Caco-2 (cell line): ENCODE data around the gene BPIFA1. TPM values are rescaled to one million over a fixed set of nuclear protein-coding genes. Genes with fewer than 3 reads are reported as not detected.

Experiments
- BruUV-seq: library from RNA; stranded (reverse); fragments of 400-500 nt; replicated peaks from 2 replicates; lab custom pipeline; 2021; lab: Mats Ljungman, UMichigan
- CTCF ChIA-PET: fragments of 300-600 bp; sonication (Branson Sonifier 250); formaldehyde crosslinking; loops from one replicate; lab custom pipeline; 2022; ENCODE audit warnings: antibody characterized with exemption; lab: Charles Lee
- POLR2A ChIA-PET: fragments of 300-600 bp; sonication (Branson Sonifier 250); formaldehyde crosslinking; loops from one replicate; lab custom pipeline; 2022; ENCODE audit warnings: antibody characterized with exemption; lab: Charles Lee
- DNase-seq, 2 experiments: peaks; one replicate each; pipeline versions ENCODE4 v3.0.0 to v3.0.0-alpha.2; 2020 to 2022
- H3K27me3 ChIP-seq: replicated peaks from 2 replicates; pipeline ENCODE4 v1.6.0; 2011; ENCODE audit warnings: low read length; ENCODE audit not compliant: control insufficient read depth, insufficient read depth
- H3K36me3 ChIP-seq: 2 replicates; pipeline ENCODE4 v1.5.1; 2011; ENCODE audit warnings: low read length; ENCODE audit not compliant: control insufficient read depth, insufficient read depth
- H3K4me1 ChIP-seq: fragments of 250-450 bp; sonication (Bioruptor Pico); 2 replicates; pipeline ENCODE4 v1.5.1; 2020; ENCODE audit warnings: mild to moderate bottlenecking
- H3K4me3 ChIP-seq: 2 replicates; pipeline ENCODE4 v1.5.1; 2011; ENCODE audit warnings: low read depth, mild to moderate bottlenecking, control low read depth, low read length
- H3K9me3 ChIP-seq: fragments of 250-450 bp; sonication (Bioruptor Pico); 2 replicates; pipeline ENCODE4 v1.5.1; 2020; ENCODE audit warnings: mild to moderate bottlenecking, moderate library complexity
- H3K27ac Mint-ChIP-seq: one replicate; pipeline ENCODE4 v1.8.0; 2022; ENCODE audit warnings: mixed read lengths; ENCODE audit not compliant: unreplicated experiment
- H3K27me3 Mint-ChIP-seq: one replicate; pipeline ENCODE4 v1.8.0; 2022; ENCODE audit warnings: mixed read lengths; ENCODE audit not compliant: insufficient read depth, unreplicated experiment
- H3K36me3 Mint-ChIP-seq: one replicate; pipeline ENCODE4 v1.8.0; 2022; ENCODE audit warnings: mild to moderate bottlenecking, mixed read lengths; ENCODE audit not compliant: insufficient read depth, unreplicated experiment
- H3K4me1 Mint-ChIP-seq: one replicate; pipeline ENCODE4 v1.8.0; 2022; ENCODE audit warnings: low read depth, mixed read lengths; ENCODE audit not compliant: unreplicated experiment
- H3K4me3 Mint-ChIP-seq: one replicate; pipeline ENCODE4 v1.8.0; 2022; ENCODE audit warnings: mild to moderate bottlenecking, moderate library complexity, mixed read lengths; ENCODE audit not compliant: unreplicated experiment
- H3K9me3 Mint-ChIP-seq: one replicate; pipeline ENCODE4 v1.8.0; 2022; ENCODE audit warnings: mixed read lengths; ENCODE audit not compliant: unreplicated experiment
- CTCF ChIP-seq, 2 experiments: fragments of 200-600 bp in 1 of 2; IDR thresholded peaks; 1 replicate in 1 of 2; 2 replicates in 1 of 2; pipeline versions ENCODE4 v1.5.1 to v1.8.0; 2011 to 2022; ENCODE audit warnings: antibody characterized with exemption in 1 of 2, control low read depth in 1 of 2, inconsistent platforms in 1 of 2, low read depth in 1 of 2, low read length in 1 of 2, mild to moderate bottlenecking in 1 of 2, moderate library complexity in 1 of 2; ENCODE audit not compliant: insufficient read depth in 1 of 2, severe bottlenecking in 1 of 2, unreplicated experiment in 1 of 2
- intact Hi-C: fragments of 100-400 bp; cut with micrococcal nuclease; formaldehyde crosslinking; loops from one replicate; pipeline ENCODE4 v1.10.0; 2022; ENCODE audit not compliant: unreplicated experiment
- total RNA-seq: library from RNA; stranded (reverse); gene quantifications from 2 replicates; pipeline ENCODE4 v1.2.3, GENCODE V29; 2022

Gene BPIFA1
- total RNA-seq, 1 experiment from 2014 or later, result not detected

DNA sequence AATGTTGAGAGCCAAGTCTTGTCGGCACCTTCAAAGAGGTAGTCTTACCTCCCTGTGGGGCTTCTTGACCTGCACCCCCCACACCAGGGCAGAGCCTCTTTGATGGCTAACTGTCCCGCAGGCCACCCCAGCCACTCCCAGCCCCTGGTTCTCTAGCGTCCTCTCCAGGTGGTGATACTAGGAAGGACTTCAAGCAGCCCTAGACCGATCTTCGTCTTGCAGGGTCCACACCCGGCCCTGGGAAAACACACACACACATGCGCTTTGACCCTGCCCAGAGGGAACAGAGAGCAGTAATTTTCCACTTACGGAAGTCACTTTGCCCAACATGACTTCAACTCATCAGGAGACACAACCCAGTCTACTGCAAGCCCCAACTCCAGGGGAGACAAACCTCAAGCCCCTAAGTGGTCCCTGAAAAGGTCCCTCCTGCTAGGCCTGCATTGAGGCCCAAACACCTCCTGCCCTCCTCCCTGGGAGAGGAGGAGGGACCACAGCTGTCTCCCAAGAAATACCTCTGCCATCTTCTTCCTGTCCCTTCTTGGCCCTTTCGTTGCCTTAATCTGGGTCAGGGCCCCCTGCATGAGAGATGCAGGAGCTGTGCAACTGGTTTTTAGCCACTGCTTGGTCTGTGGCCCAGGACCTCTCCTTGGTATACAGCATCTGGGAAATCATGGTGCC is 44.3 kb downstream of the BPIFA1 start:
- peaks cover 5% of the 10 kb centered on the region for H3K4me1 Mint-ChIP-seq
- H3K27me3 ChIP-seq, result no peaks in the 10 kb centered on the region; the same call in 1 of the 2 replicates
- no TSS peak for BruUV-seq
- intact Hi-C loops, result no loop called here
- TF ChIP-seq CTCF (IDR thresholded peaks at IDR 0.05; ENCODE audit: insufficient read depth in 1 of 2, low read depth in 1 of 2, low read length in 1 of 2, severe bottlenecking in 1 of 2, unreplicated experiment in 1 of 2), result no peak
- H3K27me3 Mint-ChIP-seq, result peaks cover 14% of the 10 kb centered on the region
- H3K36me3 Mint-ChIP-seq, result no peaks in the 10 kb centered on the region
- H3K4me1 ChIP-seq, result no peaks in the 10 kb centered on the region
- no peak overlapping the region for H3K27ac Mint-ChIP-seq
- CTCF ChIA-PET, result no interaction called here
- POLR2A ChIA-PET, result no interaction called here
- H3K4me3 ChIP-seq, result no peak overlapping the region
- H3K4me3 Mint-ChIP-seq, result no peak overlapping the region
- peak in 1 of 2 experiments; percentile 37 for DNase-seq
- no peaks in the 10 kb centered on the region for H3K9me3 ChIP-seq
- H3K9me3 Mint-ChIP-seq, result no peaks in the 10 kb centered on the region
- no peaks in the 10 kb centered on the region for H3K36me3 ChIP-seq

DNA sequence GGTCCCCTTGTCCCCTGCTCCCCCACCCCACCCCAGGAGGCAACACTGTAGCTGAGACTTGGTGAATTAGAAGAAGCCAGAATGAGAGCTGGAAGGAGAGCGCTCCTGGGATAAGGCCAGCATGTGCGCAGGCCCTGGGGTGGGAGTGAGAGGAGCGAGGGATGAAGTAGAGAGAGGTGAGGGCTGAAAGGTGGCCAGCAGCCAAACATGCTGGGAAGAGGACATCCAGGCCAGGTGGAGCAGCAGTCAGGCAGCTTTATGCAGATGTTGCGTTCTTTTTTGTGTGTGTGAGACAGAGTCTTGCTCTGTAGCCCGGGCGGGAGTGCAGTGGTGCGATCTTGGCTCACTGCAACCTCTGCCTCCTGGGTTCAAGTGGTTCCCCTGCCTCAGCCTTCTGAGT is 45.0 kb downstream of the BPIFA1 start:
- Histone ChIP-seq H3K36me3 (no peaks in the 10 kb centered on the region), H3K27me3 (no peaks in the 10 kb centered on the region; the same call in 1 of the 2 replicates), H3K4me1 (no peaks in the 10 kb centered on the region), H3K9me3 (no peaks in the 10 kb centered on the region), H3K4me3 (no peak overlapping the region)
- TF ChIP-seq CTCF (IDR thresholded peaks at IDR 0.05; ENCODE audit: insufficient read depth in 1 of 2, low read depth in 1 of 2, low read length in 1 of 2, severe bottlenecking in 1 of 2, unreplicated experiment in 1 of 2), result no peak
- DNase-seq, result no peak
- Mint-ChIP-seq H3K36me3 (no peaks in the 10 kb centered on the region), H3K4me3 (no peak overlapping the region), H3K27ac (no peak overlapping the region), H3K9me3 (no peaks in the 10 kb centered on the region), H3K4me1 (peaks cover 5% of the 10 kb centered on the region), H3K27me3 (peaks cover 14% of the 10 kb centered on the region)
- BruUV-seq, result no TSS peak
- ChIA-PET CTCF (interaction anchor here (0.6 kb wide), 1 partner anchor 29 kb away, joined by 4 read pairs; no protein-coding TSS in a partner anchor), POLR2A (no interaction called here)
- intact Hi-C loops, result no loop called here

DNA sequence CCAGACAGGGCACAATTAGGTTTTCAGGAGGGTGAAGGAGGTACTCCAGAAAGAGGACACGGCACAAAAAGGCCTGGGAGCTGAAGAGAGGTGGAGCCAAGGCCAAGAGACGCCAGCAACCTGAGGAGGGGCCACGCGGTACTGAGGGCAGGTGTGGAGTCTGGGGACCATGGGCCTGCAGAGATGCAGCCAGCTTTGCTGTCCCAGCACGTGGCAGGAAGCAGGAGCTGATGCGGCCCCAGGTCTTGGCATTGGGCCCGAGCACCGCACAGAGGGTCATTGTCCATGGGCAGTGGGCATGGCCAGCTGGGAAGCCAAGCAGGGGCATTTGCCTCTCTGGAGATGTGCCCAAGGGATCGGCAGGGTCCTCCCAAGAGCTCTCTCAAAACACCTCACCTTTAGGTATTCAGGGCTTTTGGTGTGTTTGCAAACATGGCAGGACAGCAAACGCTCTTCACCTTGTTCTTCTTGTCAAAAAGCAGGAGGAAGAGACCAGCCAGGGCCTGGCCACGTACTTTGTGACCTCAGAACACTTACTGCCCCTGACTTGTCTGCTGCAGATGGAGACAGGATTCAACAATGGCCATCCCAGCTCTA is 45.9 kb downstream of the BPIFA1 start:
- no peaks in the 10 kb centered on the region for H3K4me1 ChIP-seq
- H3K4me3 ChIP-seq, result no peak overlapping the region
- BruUV-seq, result no TSS peak
- Mint-ChIP-seq H3K27me3 (peaks cover 11% of the 10 kb centered on the region), H3K36me3 (no peaks in the 10 kb centered on the region), H3K9me3 (no peaks in the 10 kb centered on the region), H3K4me1 (peaks cover 5% of the 10 kb centered on the region), H3K4me3 (no peak overlapping the region), H3K27ac (no peak overlapping the region)
- ChIA-PET CTCF (interaction anchor here (1.9 kb wide), 1 partner anchor 19 kb away, joined by 6 read pairs; no protein-coding TSS in a partner anchor), POLR2A (no interaction called here)
- intact Hi-C loops, result no loop called here
- TF ChIP-seq CTCF (IDR thresholded peaks at IDR 0.05; ENCODE audit: insufficient read depth in 1 of 2, low read depth in 1 of 2, low read length in 1 of 2, severe bottlenecking in 1 of 2, unreplicated experiment in 1 of 2), result no peak
- no peak for DNase-seq
- no peaks in the 10 kb centered on the region; the same call in 1 of the 2 replicates for H3K27me3 ChIP-seq
- no peaks in the 10 kb centered on the region for H3K36me3 ChIP-seq
- H3K9me3 ChIP-seq, result no peaks in the 10 kb centered on the region
